GM18861 (cell line): ENCODE data around the gene PIGC.
"Not testable (repeated sequence)": the region's sequence is repeated elsewhere in the genome, so short reads cannot be mapped to it uniquely, and the experiment has no call there.

ENCODE experiments used
- ATAC-seq: cut with Tn5 transposase; IDR thresholded peaks from one replicate; pipeline ENCODE4 v1.9.1; 2021; ENCODE audit not compliant: unreplicated experiment

Gene PIGC

DNA sequence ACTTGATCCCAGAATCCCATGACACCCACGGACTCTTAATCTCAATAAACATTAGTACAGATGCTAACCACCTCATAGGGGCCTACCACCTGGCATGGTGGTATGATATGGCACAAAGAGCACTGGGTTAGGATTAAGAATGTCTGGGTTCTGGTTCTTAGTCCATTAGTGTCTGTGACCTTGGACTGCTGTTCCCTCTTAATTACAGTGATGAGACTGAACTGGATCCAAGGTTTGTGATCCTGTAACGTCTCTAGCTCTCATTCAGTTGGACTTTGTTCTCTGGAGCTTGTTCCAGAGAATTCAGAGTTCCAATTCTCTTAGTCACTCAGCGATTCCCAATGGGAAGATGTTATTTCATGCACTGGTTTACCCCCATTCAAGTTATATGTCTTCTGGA, 23.6 kb upstream of the PIGC start:
- ATAC-seq = no peak

GRCh38 chr1:172466795-172467407, 23.0 kb upstream of the PIGC start:
- ATAC-seq = no peak

GRCh38 chr1:172465617-172466016, 21.7 kb upstream of the PIGC start:
- no peak for ATAC-seq

DNA sequence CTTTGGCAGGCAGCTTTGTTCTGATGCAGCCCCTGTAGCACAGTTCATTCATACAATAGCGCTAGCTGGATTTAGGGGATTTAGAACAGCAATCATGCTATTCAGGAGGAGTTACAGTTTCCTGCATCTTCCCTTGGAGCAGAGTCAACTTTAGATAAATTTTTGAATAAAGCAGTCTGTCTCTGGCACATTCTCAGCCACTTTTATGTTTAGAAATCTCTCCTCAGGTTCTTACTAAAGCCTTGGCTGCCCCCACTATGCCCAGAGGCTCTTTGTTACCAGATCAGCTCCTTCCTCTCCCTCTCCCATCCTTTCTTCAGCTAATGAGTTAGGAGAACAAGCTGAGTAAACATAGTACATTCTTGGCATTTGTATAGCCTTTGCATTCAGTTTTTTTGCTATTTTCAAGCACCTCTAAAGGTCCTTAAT, 17.0 kb upstream of the PIGC start:
- ATAC-seq = no peak

GRCh38 chr1:172460177-172460576, 16.3 kb upstream of the PIGC start:
- no peak for ATAC-seq

DNA sequence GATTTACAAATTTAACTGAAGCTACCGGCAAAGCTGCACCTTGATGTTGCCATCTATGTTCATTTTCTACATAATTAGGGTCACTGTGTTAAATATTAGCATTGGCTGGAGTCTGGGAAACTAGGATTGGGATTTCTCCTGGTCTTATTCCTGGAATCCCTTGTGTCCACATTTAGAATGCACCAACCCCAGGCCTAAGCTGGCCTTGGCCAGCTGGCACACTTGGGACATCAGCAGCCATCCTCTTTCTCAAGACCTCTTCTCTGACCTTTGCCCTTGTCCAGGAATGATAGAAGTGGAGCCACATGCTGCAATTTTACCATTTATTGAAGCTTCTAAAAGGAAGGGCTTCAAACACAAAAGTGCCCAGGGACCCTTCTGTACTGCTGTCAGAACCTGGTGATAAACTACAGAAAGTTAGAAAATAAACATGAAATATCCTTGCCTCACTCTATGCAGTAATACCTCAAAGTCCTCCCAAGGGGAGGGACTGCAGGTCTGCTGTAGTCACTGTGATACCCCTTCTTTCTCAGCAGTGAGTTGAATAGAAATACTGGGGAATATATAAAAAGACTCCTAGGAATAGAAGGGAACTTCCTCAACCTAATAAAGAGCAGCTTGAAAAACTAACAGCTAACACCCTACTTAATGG, 13.7 kb upstream of the PIGC start:
- ATAC-seq = no peak

GRCh38 chr1:172456344-172456769, 12.5 kb upstream of the PIGC start:
- ATAC-seq = no peak

- ATAC-seq = no peak
These were observed 11.6 kb upstream of the PIGC start for GRCh38 chr1:172455451-172455850.

DNA sequence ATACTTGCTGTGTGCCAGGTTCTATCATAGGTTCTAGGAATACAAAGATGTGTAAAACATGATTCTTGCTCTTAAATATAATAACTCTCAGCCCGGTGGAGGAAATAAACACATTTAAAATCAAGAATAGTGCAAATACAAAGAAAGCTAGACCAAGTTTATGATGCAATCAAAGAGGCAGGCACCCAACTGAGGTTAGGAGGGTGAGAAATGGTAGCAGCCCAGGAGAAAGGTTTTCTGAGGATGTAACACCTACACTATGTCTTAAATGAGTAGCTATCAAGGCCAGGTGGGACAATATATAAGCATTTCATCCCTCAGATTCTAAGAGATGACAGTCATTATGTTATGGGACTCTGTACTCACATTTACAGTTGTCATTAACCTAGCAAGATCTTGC, 9.7 kb upstream of the PIGC start:
- ATAC-seq = no peak

GRCh38 chr1:172453153-172453545, 9.3 kb upstream of the PIGC start:
- no peak for ATAC-seq

DNA sequence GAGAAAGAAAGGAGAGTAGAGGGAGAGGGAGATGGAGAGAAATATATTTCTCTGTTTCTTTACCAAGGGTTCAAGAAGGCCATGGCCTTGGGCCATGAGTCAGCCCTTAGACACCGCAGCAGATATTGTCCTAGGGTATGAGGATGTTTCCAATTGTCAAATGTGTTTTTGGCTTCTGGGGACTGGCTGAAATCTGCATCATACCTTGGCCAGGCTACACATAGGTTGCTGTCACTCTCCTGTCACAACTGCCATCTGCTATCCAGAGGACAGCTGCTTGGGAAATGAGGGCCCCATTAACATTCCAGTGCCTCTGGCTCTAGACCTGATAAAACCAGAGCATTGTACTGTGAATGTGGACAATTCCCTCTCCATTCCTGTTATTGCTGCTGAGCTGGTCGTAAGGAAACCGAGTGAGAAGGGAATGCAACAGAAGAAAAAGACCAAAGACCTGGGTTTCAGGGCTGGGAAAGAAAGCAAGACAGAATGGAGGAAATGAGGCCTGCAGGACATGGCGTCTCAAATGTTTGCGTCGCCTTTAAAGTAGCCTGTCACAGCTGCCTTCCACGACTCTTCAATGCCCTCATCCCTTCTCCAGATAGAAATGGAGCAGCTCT, 8.8 kb upstream of the PIGC start:
- ATAC-seq = no peak

- no peak for ATAC-seq
These were observed 7.2 kb upstream of the PIGC start for GRCh38 chr1:172451002-172451443.

- ATAC-seq = no peak
These were observed 6.6 kb upstream of the PIGC start for GRCh38 chr1:172450524-172450885.

DNA sequence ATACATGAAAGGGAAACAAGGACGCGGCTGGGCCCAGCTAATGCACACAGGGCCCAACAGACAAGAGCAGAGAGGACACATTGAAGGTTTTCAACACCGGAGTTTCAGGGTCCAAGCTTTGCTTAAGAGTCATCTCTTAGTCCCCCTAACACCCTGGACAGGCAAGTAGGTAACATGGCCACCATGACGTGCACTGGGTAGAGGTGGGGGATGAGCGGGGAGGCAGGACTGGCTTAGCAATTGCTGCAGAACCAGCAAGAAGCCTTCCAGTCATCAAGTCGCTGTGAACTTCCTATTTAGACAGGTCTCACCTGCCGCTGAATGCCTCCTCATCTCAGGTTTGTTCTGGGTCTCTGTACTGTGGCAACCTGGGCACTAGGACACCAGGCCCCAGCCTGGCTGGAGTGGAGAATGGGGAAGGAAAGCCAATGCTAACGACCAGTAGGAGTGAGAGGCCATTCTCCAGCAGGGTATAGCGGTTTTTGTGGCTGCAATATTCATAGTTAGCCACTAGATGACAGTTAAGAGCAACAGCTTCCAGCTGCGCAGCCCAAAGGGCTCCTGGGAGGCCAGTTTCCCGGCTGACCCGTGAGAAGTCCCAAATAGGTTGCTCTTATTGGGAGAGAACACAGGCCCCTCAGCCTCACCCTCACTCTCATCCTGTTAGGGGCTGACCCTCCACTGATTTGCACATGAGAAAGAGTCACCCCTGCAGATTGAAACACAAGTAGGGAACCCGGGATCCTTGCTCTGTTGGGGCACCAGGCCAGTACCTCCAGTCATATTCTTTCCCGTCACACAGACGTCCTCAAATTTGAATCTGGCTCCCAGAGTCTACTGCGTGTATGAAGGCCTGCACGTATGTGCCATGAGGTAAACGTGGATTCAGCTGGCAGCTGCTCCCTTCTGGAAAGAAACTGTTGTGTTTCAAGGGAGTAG, 6.0 kb upstream of the PIGC start:
- peak; percentile 93 for ATAC-seq

- ATAC-seq = no peak
These were observed 5.2 kb upstream of the PIGC start for GRCh38 chr1:172448995-172449584.

GRCh38 chr1:172447641-172448040, 3.8 kb upstream of the PIGC start:
- no peak for ATAC-seq

- no peak for ATAC-seq
These were observed 2.7 kb upstream of the PIGC start for GRCh38 chr1:172446547-172446946.

DNA sequence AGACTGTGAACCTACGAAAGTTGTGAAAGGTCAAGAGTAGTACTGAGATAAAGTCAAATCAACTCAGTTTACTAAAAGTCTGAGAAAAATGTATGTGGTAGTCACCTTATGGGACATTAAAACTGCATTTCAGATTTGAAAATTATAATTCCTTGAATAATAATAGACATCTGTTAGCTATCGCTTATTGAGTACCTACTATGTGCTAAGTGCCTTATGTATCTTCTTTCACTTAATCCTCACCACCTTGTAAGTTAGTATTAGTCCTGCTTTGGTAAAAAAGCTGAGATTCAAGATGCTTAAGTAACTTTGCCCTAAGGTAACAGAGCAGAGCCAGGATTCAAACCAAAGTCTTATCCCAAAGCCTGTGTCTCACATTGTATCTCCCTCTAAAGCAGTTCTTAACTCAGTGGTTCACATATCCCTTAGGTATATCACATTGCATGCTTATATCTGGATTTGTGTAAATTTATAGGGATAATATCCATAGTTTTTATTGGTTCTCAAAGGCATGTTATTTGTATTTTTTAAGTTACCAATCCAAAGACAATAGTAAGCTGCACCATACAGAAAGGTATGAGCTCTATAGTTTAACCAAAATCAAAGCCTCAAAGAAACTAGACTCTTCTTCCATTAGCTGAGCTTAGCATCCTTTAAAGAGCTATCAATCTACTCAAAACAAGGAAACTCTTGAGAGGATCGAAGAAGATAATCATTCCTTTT, 865 bp downstream of the PIGC start:
- no peak for ATAC-seq

- no peak for ATAC-seq
These were observed 1.5 kb downstream of the PIGC start for GRCh38 chr1:172442404-172442803.

DNA sequence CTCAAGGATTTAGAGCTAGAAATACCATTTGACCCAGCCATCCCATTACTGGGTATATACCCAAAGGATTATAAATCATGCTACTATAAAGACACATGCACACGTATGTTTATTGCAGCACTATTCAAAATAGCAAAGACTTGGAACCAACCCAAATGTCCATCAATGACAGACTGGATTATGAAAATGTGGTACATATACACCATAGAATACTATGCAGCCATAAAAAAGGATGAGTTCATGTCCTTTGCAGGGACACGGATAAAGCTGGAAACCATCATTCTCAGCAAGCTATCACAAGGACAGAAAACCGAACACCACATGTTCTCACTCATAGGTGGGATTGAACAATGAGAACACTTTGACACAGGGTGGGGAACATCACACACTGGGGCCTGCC, 6.7 kb downstream of the PIGC start:
- ATAC-seq = not testable (repeated sequence)
